HCT116 (cell line): ENCODE measurements around the gene PCNX1. TPM values are rescaled to one million over a fixed set of nuclear protein-coding genes. Genes with fewer than 3 reads are reported as not detected.

Experiments
- ATAC-seq: fragments of 200-7000 bp; cut with Tn5 transposase; 2 replicates; pipeline ENCODE4 v1.9.1; 2020; ENCODE audit warnings: mild to moderate bottlenecking, moderate library complexity
- BruUV-seq: library from RNA; stranded (reverse); fragments of 400-500 nt; replicated peaks from 2 replicates; lab custom pipeline; 2021; lab: Mats Ljungman, UMichigan
- CTCF ChIA-PET: fragments of 300-600 bp; sonication (Branson Sonifier 250); formaldehyde crosslinking; loops from one replicate; lab custom pipeline; 2021; ENCODE audit warnings: antibody characterized with exemption; lab: Charles Lee
- POLR2A ChIA-PET: fragments of 300-600, 350-600 bp; sonication (Branson Sonifier 250); formaldehyde crosslinking; loops from one replicate; lab custom pipeline; 2021; ENCODE audit warnings: antibody characterized with exemption; lab: Charles Lee
- RAD21 ChIA-PET, 2 experiments: fragments of 300-600 bp; sonication (Branson Sonifier 250); formaldehyde crosslinking; loops; one replicate each; lab custom pipeline; 2023; ENCODE audit warnings: low total read pairs in 2 of 2; ENCODE audit not compliant: uncharacterized antibody in 2 of 2, unreplicated experiment in 2 of 2, low non-redundant PET in 1 of 2; lab: Charles Lee
- DNase-seq: peaks from one replicate; pipeline ENCODE4 v3.0.0-alpha.2; 2010; ENCODE audit warnings: low read depth, low spot score
- H2AFZ ChIP-seq: fragments of 200-600 bp; shearing (Covaris generic), sonication (generic); 2 replicates; pipeline ENCODE4 v1.6.1; 2017; ENCODE audit warnings: low read depth, mixed run types, mixed read lengths, antibody characterized with exemption, low read length; ENCODE audit not compliant: poor library complexity, severe bottlenecking
- H3K27ac ChIP-seq: 2 replicates; pipeline ENCODE4 v1.5.1; 2012; ENCODE audit warnings: low read depth, low read length
- H3K27me3 ChIP-seq: fragments of 200-600 bp; sonication (generic); 2 replicates; pipeline ENCODE4 v1.6.1; 2016; ENCODE audit warnings: mixed run types, low read length, mixed read lengths; ENCODE audit not compliant: insufficient read depth
- H3K36me3 ChIP-seq, 2 experiments: fragments of 200-500 bp in 1 of 2; fragments of 200-600 bp in 1 of 2; sonication (Bioruptor generic) in 1 of 2; sonication (generic) in 1 of 2; 2 replicates each; pipeline versions ENCODE4 v1.5.1 to v1.6.1; 2014 to 2016; ENCODE audit warnings: low read length in 2 of 2, inconsistent platforms in 1 of 2, mixed read lengths in 1 of 2, mixed run types in 1 of 2; ENCODE audit not compliant: insufficient read depth in 2 of 2, control insufficient read depth in 1 of 2
- H3K4me1 ChIP-seq, 2 experiments: fragments of 200-600 bp in 1 of 2; sonication (generic) in 1 of 2; 2 replicates each; pipeline versions ENCODE4 v1.5.1 to v1.6.1; 2012 to 2017; ENCODE audit warnings: low read length in 2 of 2, inconsistent platforms in 1 of 2, mild to moderate bottlenecking in 1 of 2, mixed read lengths in 1 of 2, mixed run types in 1 of 2, moderate library complexity in 1 of 2; ENCODE audit not compliant: insufficient read depth in 2 of 2, control insufficient read depth in 1 of 2
- H3K4me2 ChIP-seq: fragments of 200-600 bp; sonication (generic); 2 replicates; pipeline ENCODE4 v1.6.1; 2017; ENCODE audit warnings: mixed run types, low read length, mixed read lengths
- H3K4me3 ChIP-seq, 2 experiments: fragments of 200-600 bp in 1 of 2; sonication (generic) in 1 of 2; replicated peaks in 1 of 2; 2 replicates each; pipeline ENCODE4 v1.5.1; 2011 to 2016; ENCODE audit warnings: low read length in 2 of 2, control low read depth in 1 of 2, low read depth in 1 of 2, mild to moderate bottlenecking in 1 of 2, mixed read lengths in 1 of 2, mixed run types in 1 of 2
- H3K79me2 ChIP-seq: fragments of 200-600 bp; sonication (generic); 2 replicates; pipeline ENCODE4 v1.6.1; 2017; ENCODE audit warnings: mild to moderate bottlenecking, mixed run types, low read length, moderate library complexity, mixed read lengths; ENCODE audit not compliant: insufficient read depth
- H3K9ac ChIP-seq: fragments of 200-600 bp; sonication (generic); 2 replicates; pipeline ENCODE4 v1.6.1; 2016; ENCODE audit warnings: low read length, mixed read lengths
- H3K9me2 ChIP-seq: fragments of 200-600 bp; sonication (generic), shearing (Covaris generic); 2 replicates; pipeline ENCODE4 v1.6.1; 2017; ENCODE audit warnings: mixed run types, mild to moderate bottlenecking, moderate library complexity; ENCODE audit not compliant: insufficient read depth
- H3K9me3 ChIP-seq, 2 experiments: fragments of 200-500 bp in 1 of 2; fragments of 200-600 bp in 1 of 2; sonication (Bioruptor generic) in 1 of 2; sonication (generic) in 1 of 2; 2 replicates each; pipeline ENCODE4 v1.6.1; 2014 to 2017; ENCODE audit warnings: low read length in 2 of 2, mixed read lengths in 2 of 2, inconsistent platforms in 1 of 2, low read depth in 1 of 2, mild to moderate bottlenecking in 1 of 2, mixed run types in 1 of 2, moderate library complexity in 1 of 2; ENCODE audit not compliant: control insufficient read depth in 1 of 2, insufficient read depth in 1 of 2
- H4K20me1 ChIP-seq: fragments of 200-600 bp; sonication (generic), shearing (Covaris generic); 2 replicates; pipeline ENCODE4 v1.6.1; 2017; ENCODE audit warnings: mixed run types, mild to moderate bottlenecking, moderate library complexity; ENCODE audit not compliant: insufficient read depth
- CBX3 ChIP-seq: IDR thresholded peaks from 2 replicates; pipeline ENCODE4 v1.6.1; 2012; ENCODE audit warnings: low read depth
- CEBPB ChIP-seq: IDR thresholded peaks from 2 replicates; pipeline ENCODE4 v1.6.1; 2012; ENCODE audit warnings: low read depth
- ELF1 ChIP-seq: IDR thresholded peaks from 2 replicates; pipeline ENCODE4 v1.6.1; 2012; ENCODE audit warnings: low read depth, borderline replicate concordance
- JUND ChIP-seq: IDR thresholded peaks from 2 replicates; pipeline ENCODE4 v1.6.1; 2012
- POLR2A ChIP-seq: IDR thresholded peaks from 2 replicates; pipeline ENCODE4 v1.7.0; 2011; ENCODE audit warnings: borderline replicate concordance; ENCODE audit not compliant: insufficient read depth, insufficient read length; ENCODE audit errors: extremely low read depth
- POLR2AphosphoS5 ChIP-seq: IDR thresholded peaks from 2 replicates; pipeline ENCODE4 v1.6.1; 2011; ENCODE audit warnings: mild to moderate bottlenecking, low read depth, low read length, moderate library complexity
- TCF7L2 ChIP-seq: IDR thresholded peaks from 2 replicates; pipeline ENCODE4 v1.7.0; 2011; ENCODE audit warnings: borderline replicate concordance, inconsistent platforms; ENCODE audit not compliant: insufficient read depth, insufficient read length; ENCODE audit errors: extremely low read depth
- YY1 ChIP-seq: IDR thresholded peaks from 2 replicates; pipeline ENCODE4 v1.6.1; 2011; ENCODE audit warnings: low read length, low read depth, moderate library complexity, mild to moderate bottlenecking; ENCODE audit not compliant: insufficient replicate concordance; ENCODE audit errors: extremely low read depth
- ZNF274 ChIP-seq: fragments of 200-500 bp; sonication (Bioruptor generic); IDR thresholded peaks from 2 replicates; pipeline ENCODE4 v1.6.1; 2014; ENCODE audit warnings: mild to moderate bottlenecking, low read depth, low read length, inconsistent platforms
- intact Hi-C: fragments of 100-400 bp; cut with micrococcal nuclease; formaldehyde crosslinking; loops from 2 replicates; pipeline ENCODE4 v1.10.0; 2022
- total RNA-seq: library from RNA; stranded (reverse); gene quantifications from one replicate; pipeline ENCODE4 v1.2.1, GENCODE V29; 2021; ENCODE audit not compliant: unreplicated experiment
- TF ChIP-seq, protein P1 (sequence below): IDR thresholded peaks from 2 replicates; pipeline ENCODE4 v1.6.1; 2011; ENCODE audit warnings: mild to moderate bottlenecking, low read length, moderate library complexity; ENCODE audit not compliant: insufficient replicate concordance; ENCODE audit errors: extremely low read depth

PCNX1 gene
- total RNA-seq, 1 experiment from 2014 or later = 52.2 TPM

DNA sequence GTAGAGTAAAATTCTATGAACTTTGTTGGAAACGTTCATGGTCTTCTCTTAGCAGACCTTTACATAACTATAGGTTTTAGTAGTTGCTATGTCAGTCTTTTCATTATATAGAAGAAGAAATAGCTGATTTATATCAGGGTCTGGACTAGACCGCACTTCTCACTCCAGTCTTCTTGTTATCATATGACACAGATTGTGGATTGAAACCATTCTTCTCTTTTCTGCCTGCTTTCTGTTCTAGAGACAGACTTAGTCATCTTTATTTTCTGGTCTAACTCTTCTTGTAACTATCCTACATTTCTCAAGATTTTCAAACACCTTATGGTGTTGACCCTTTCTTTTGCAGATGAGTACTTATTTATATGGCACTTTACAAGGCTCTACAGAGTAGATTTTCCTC lies 55.7 kb downstream of the PCNX1 start:
- DNase-seq (no peak), ATAC-seq (no peak)
- RAD21 ChIA-PET = no interaction called here
- Histone ChIP-seq H3K4me3 (no peak overlapping the region), H3K9me2 (no peaks in the 10 kb centered on the region), H2AFZ (no peak overlapping the region), H3K4me2 (no peak overlapping the region), H3K36me3 (no peaks in the 10 kb centered on the region; a peak in 1 of 4 replicates), H3K9me3 (no peaks in the 10 kb centered on the region), H3K27ac (no peak overlapping the region), H3K27me3 (no peaks in the 10 kb centered on the region), H4K20me1 (no peaks in the 10 kb centered on the region), H3K4me1 (no peaks in the 10 kb centered on the region), H3K79me2 (peaks cover 26% of the 10 kb centered on the region), H3K9ac (no peak overlapping the region)
- intact Hi-C loops = no loop called here
- CTCF ChIA-PET = interaction anchor here (1.6 kb wide), 1 partner anchor 9 kb away, joined by 4 read pairs; no protein-coding TSS in a partner anchor
- POLR2A ChIA-PET = no interaction called here
- TF ChIP-seq ZNF274 (no peak), ELF1 (no peak), POLR2AphosphoS5 (no peak), POLR2A (no peak), YY1 (no peak), TCF7L2 (no peak), JUND (no peak), CEBPB (no peak), CBX3 (no peak)
- TF ChIP-seq, protein P1, sequence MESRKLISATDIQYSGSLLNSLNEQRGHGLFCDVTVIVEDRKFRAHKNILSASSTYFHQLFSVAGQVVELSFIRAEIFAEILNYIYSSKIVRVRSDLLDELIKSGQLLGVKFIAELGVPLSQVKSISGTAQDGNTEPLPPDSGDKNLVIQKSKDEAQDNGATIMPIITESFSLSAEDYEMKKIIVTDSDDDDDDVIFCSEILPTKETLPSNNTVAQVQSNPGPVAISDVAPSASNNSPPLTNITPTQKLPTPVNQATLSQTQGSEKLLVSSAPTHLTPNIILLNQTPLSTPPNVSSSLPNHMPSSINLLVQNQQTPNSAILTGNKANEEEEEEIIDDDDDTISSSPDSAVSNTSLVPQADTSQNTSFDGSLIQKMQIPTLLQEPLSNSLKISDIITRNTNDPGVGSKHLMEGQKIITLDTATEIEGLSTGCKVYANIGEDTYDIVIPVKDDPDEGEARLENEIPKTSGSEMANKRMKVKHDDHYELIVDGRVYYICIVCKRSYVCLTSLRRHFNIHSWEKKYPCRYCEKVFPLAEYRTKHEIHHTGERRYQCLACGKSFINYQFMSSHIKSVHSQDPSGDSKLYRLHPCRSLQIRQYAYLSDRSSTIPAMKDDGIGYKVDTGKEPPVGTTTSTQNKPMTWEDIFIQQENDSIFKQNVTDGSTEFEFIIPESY = no peak
- BruUV-seq = no TSS peak
